ENCODE results near the gene DLEC1.
"Not testable (repeated sequence)": the region's sequence is repeated elsewhere in the genome, so short reads cannot be mapped to it uniquely, and the experiment has no call there.

The DLEC1 gene

GRCh38 chr3:38046027-38046426 lies 7.0 kb downstream of the DLEC1 start:
- no peak for DNase-seq (ENCODE audit: low read depth in 1 of 2, low spot score in 1 of 2)
- in situ Hi-C loops (cut with HindIII; ENCODE audit: low pct_unique_long_range_greater_than_20kb, low sequenced_read_pairs), result no loop called here
- no peak for TF ChIP-seq JUND (IDR thresholded peaks at IDR 0.05; ENCODE audit: low read depth)

GRCh38 chr3:38046821-38047220 lies 7.8 kb downstream of the DLEC1 start:
- TF ChIP-seq JUND (IDR thresholded peaks at IDR 0.05; ENCODE audit: low read depth), result no peak
- DNase-seq (ENCODE audit: low read depth in 1 of 2, low spot score in 1 of 2), result no peak
- in situ Hi-C loops (cut with HindIII; ENCODE audit: low pct_unique_long_range_greater_than_20kb, low sequenced_read_pairs), result no loop called here

- no peak for TF ChIP-seq JUND (IDR thresholded peaks at IDR 0.05; ENCODE audit: low read depth)
- DNase-seq (ENCODE audit: low read depth in 1 of 2, low spot score in 1 of 2), result no peak
- in situ Hi-C loops (cut with HindIII; ENCODE audit: low pct_unique_long_range_greater_than_20kb, low sequenced_read_pairs), result no loop called here
Measured at GRCh38 chr3:38047896-38048295, 8.9 kb downstream of the DLEC1 start.

GRCh38 chr3:38049358-38050126 lies 10.5 kb downstream of the DLEC1 start:
- in situ Hi-C loops (cut with HindIII; ENCODE audit: low pct_unique_long_range_greater_than_20kb, low sequenced_read_pairs), result no loop called here
- no peak for DNase-seq (ENCODE audit: low read depth in 1 of 2, low spot score in 1 of 2)
- no peak for TF ChIP-seq JUND (IDR thresholded peaks at IDR 0.05; ENCODE audit: low read depth)

- in situ Hi-C loops (cut with HindIII; ENCODE audit: low pct_unique_long_range_greater_than_20kb, low sequenced_read_pairs), result no loop called here
- no peak for TF ChIP-seq JUND (IDR thresholded peaks at IDR 0.05; ENCODE audit: low read depth)
- DNase-seq (ENCODE audit: low read depth in 1 of 2, low spot score in 1 of 2), result no peak
Measured at GRCh38 chr3:38051131-38051530, 12.1 kb downstream of the DLEC1 start.

GRCh38 chr3:38053286-38053685 lies 14.3 kb downstream of the DLEC1 start:
- in situ Hi-C loops (cut with HindIII; ENCODE audit: low pct_unique_long_range_greater_than_20kb, low sequenced_read_pairs); DNase-seq (ENCODE audit: low read depth in 1 of 2, low spot score in 1 of 2): not testable (repeated sequence)

- DNase-seq (ENCODE audit: low read depth in 1 of 2, low spot score in 1 of 2); in situ Hi-C loops (cut with HindIII; ENCODE audit: low pct_unique_long_range_greater_than_20kb, low sequenced_read_pairs): not testable (repeated sequence)
Measured at GRCh38 chr3:38053813-38054498, 14.9 kb downstream of the DLEC1 start.

GRCh38 chr3:38054499-38055001 lies 15.5 kb downstream of the DLEC1 start:
- in situ Hi-C loops (cut with HindIII; ENCODE audit: low pct_unique_long_range_greater_than_20kb, low sequenced_read_pairs), result no loop called here
- no peak for DNase-seq (ENCODE audit: low read depth in 1 of 2, low spot score in 1 of 2)
- TF ChIP-seq JUND (IDR thresholded peaks at IDR 0.05; ENCODE audit: low read depth), result no peak

- in situ Hi-C loops (cut with HindIII; ENCODE audit: low pct_unique_long_range_greater_than_20kb, low sequenced_read_pairs), result no loop called here
- TF ChIP-seq JUND (IDR thresholded peaks at IDR 0.05; ENCODE audit: low read depth), result no peak
- DNase-seq (ENCODE audit: low read depth in 1 of 2, low spot score in 1 of 2), result no peak
Measured at GRCh38 chr3:38059148-38059547, 20.1 kb downstream of the DLEC1 start.

- no peak for TF ChIP-seq JUND (IDR thresholded peaks at IDR 0.05; ENCODE audit: low read depth)
- in situ Hi-C loops (cut with HindIII; ENCODE audit: low pct_unique_long_range_greater_than_20kb, low sequenced_read_pairs), result no loop called here
- no peak for DNase-seq (ENCODE audit: low read depth in 1 of 2, low spot score in 1 of 2)
Measured at GRCh38 chr3:38059591-38059990, 20.6 kb downstream of the DLEC1 start.

GRCh38 chr3:38062809-38063208 lies 23.8 kb downstream of the DLEC1 start:
- no peak for TF ChIP-seq JUND (IDR thresholded peaks at IDR 0.05; ENCODE audit: low read depth)
- no peak for DNase-seq (ENCODE audit: low read depth in 1 of 2, low spot score in 1 of 2)
- in situ Hi-C loops (cut with HindIII; ENCODE audit: low pct_unique_long_range_greater_than_20kb, low sequenced_read_pairs), result no loop called here

GRCh38 chr3:38064453-38064852 lies 25.4 kb downstream of the DLEC1 start:
- in situ Hi-C loops (cut with HindIII; ENCODE audit: low pct_unique_long_range_greater_than_20kb, low sequenced_read_pairs); DNase-seq (ENCODE audit: low read depth in 1 of 2, low spot score in 1 of 2): not testable (repeated sequence)

- no peak for TF ChIP-seq JUND (IDR thresholded peaks at IDR 0.05; ENCODE audit: low read depth)
- in situ Hi-C loops (cut with HindIII; ENCODE audit: low pct_unique_long_range_greater_than_20kb, low sequenced_read_pairs), result no loop called here
- no peak for DNase-seq (ENCODE audit: low read depth in 1 of 2, low spot score in 1 of 2)
Measured at GRCh38 chr3:38067508-38068233, 28.7 kb downstream of the DLEC1 start.

All from T47D (cell line).